Endodermal cell (in vitro differentiated cells): ENCODE data around the gene TBRG4. TPM values are rescaled to one million over a fixed set of nuclear protein-coding genes. Genes with fewer than 3 reads are reported as not detected.
A peak's percentile ranks its signal among the peaks of the same experiment; 100 is the strongest.

Experiments
- DNase-seq: peaks from one replicate; pipeline ENCODE4 v3.0.0-alpha.2; 2017
- H3K27ac ChIP-seq: 2 replicates; pipeline ENCODE4 v1.5.1; 2013; ENCODE audit warnings: mild to moderate bottlenecking, low read depth, low read length, moderate library complexity
- H3K27me3 ChIP-seq: 2 replicates; pipeline ENCODE4 v1.6.1; 2013; ENCODE audit warnings: mild to moderate bottlenecking, low read length, moderate library complexity; ENCODE audit not compliant: insufficient read depth, control insufficient read depth, poor library complexity, severe bottlenecking
- H3K36me3 ChIP-seq: 2 replicates; pipeline ENCODE4 v1.7.0; 2013; ENCODE audit warnings: mild to moderate bottlenecking, low read length, moderate library complexity; ENCODE audit not compliant: control insufficient read depth, insufficient read depth
- H3K4me1 ChIP-seq: one replicate; pipeline ENCODE4 v1.7.0; 2013; ENCODE audit warnings: low read length; ENCODE audit not compliant: control insufficient read depth, insufficient read depth
- H3K4me3 ChIP-seq: 2 replicates; pipeline ENCODE4 v1.5.1; 2013; ENCODE audit warnings: mild to moderate bottlenecking, low read length, moderate library complexity
- H3K9ac ChIP-seq: 2 replicates; pipeline ENCODE4 v1.6.1; 2013; ENCODE audit warnings: mild to moderate bottlenecking, low read length, moderate library complexity; ENCODE audit not compliant: poor library complexity, severe bottlenecking; ENCODE audit errors: extremely low read depth
- H3K9me3 ChIP-seq: 2 replicates; pipeline ENCODE4 v1.6.1; 2013; ENCODE audit warnings: mild to moderate bottlenecking, low read length, moderate library complexity; ENCODE audit not compliant: control insufficient read depth
- H3K27ac Mint-ChIP-seq: 2 replicates; pipeline ENCODE4 v1.8.0; 2020; ENCODE audit warnings: mixed read lengths
- H3K27me3 Mint-ChIP-seq: 2 replicates; pipeline ENCODE4 v1.8.0; 2021; ENCODE audit warnings: mild to moderate bottlenecking, mixed read lengths; ENCODE audit not compliant: insufficient read depth
- H3K36me3 Mint-ChIP-seq: 2 replicates; pipeline ENCODE4 v1.8.0; 2020; ENCODE audit warnings: low read depth, mixed read lengths
- H3K4me1 Mint-ChIP-seq: 2 replicates; pipeline ENCODE4 v1.8.0; 2020; ENCODE audit warnings: mixed read lengths
- H3K4me3 Mint-ChIP-seq: 2 replicates; pipeline ENCODE4 v1.8.0; 2020; ENCODE audit warnings: mild to moderate bottlenecking, moderate library complexity, mixed read lengths
- H3K9me3 Mint-ChIP-seq: 2 replicates; pipeline ENCODE4 v1.8.0; 2020; ENCODE audit warnings: mild to moderate bottlenecking, mixed read lengths
- CTCF ChIP-seq: fragments of 200-600 bp; sonication (generic); conservative IDR thresholded peaks from 2 replicates; pipeline ENCODE4 v1.5.0; 2021; ENCODE audit warnings: antibody characterized with exemption, mild to moderate bottlenecking
- WGBS, 2 experiments: methylation state at CpG; one replicate each; pipeline versions ENCODE4 v1.1.5 to v1.1.7; 2013; ENCODE audit warnings: missing lambda C conversion rate in 2 of 2, mixed read lengths in 1 of 2; ENCODE audit not compliant: insufficient coverage in 1 of 2, insufficient read length in 1 of 2; 5-methylcytosine and 5-hydroxymethylcytosine counted together
- total RNA-seq, 2 donors: library from RNA; stranded (reverse); fragmentation: NEBNext Ultra II Directional in 1 of 2; extraction: Animal tissue kit (Norgen Biotek cat#: 25700) in 1 of 2; gene quantifications; 2 replicates in 1 of 2; 3 replicates in 1 of 2; pipeline ENCODE4 v1.2.1, GENCODE V29; 2021

The TBRG4 gene
- total RNA-seq, 2 donors from 2014 or later, result 66.7 to 95.9 TPM

GRCh38 chr7:45053401-45053800 is 58.1 kb downstream of the TBRG4 start:
- H3K4me3 Mint-ChIP-seq, result no peak overlapping the region
- H3K27ac ChIP-seq, result no peak overlapping the region
- H3K27me3 Mint-ChIP-seq, result no peaks in the 10 kb centered on the region
- peaks cover 11% of the 10 kb centered on the region for H3K4me1 ChIP-seq
- no peak overlapping the region for H3K9ac ChIP-seq
- H3K4me3 ChIP-seq, result no peak overlapping the region
- DNase-seq, result no peak
- TF ChIP-seq CTCF, result no peak
- H3K9me3 ChIP-seq, result peaks cover 6% of the 10 kb centered on the region
- no peaks in the 10 kb centered on the region for H3K9me3 Mint-ChIP-seq
- 92 to 93% methylated on average over 5 to 6 of the region's 6 CpGs for WGBS, 2 experiments
- H3K4me1 Mint-ChIP-seq, result peaks cover 7% of the 10 kb centered on the region
- H3K36me3 ChIP-seq, result peaks cover 29% of the 10 kb centered on the region
- H3K27me3 ChIP-seq, result no peaks in the 10 kb centered on the region
- H3K36me3 Mint-ChIP-seq, result peaks cover 29% of the 10 kb centered on the region
- peak overlapping the region; percentile 91 for H3K27ac Mint-ChIP-seq

DNA sequence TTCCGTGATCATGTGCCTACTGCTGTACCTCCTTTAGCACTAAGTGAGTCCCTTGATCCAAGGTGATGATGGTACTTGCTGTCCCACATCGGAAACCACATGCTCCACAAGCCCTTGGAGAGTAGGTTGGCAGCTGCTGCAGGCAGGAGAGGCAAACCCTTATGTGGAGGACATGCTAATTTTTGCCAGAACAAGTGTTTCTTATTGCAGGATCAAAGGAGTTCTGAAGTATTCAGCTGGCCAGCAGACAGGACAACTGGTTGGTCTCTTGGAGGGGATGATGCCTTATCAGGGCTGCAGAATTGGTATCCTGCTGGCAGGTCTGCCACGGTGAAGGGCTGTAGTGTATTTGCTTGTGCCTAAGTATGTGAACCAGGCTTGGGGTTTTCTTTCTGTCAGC is 59.5 kb downstream of the TBRG4 start:
- Histone ChIP-seq H3K9ac (peak overlapping the region; percentile 5), H3K36me3 (peaks cover 34% of the 10 kb centered on the region), H3K27ac (no peak overlapping the region), H3K4me1 (peaks cover 11% of the 10 kb centered on the region), H3K9me3 (peaks cover 6% of the 10 kb centered on the region), H3K27me3 (no peaks in the 10 kb centered on the region), H3K4me3 (no peak overlapping the region)
- H3K27ac Mint-ChIP-seq, result peak overlapping the region; percentile 91
- H3K36me3 Mint-ChIP-seq, result peaks cover 36% of the 10 kb centered on the region
- H3K4me3 Mint-ChIP-seq, result no peak overlapping the region
- 59 to 83% methylated on average over 2 to 3 of the region's 3 CpGs for WGBS, 2 experiments
- H3K9me3 Mint-ChIP-seq, result no peaks in the 10 kb centered on the region
- peak; percentile 82 for DNase-seq
- no peak for TF ChIP-seq CTCF
- peaks cover 7% of the 10 kb centered on the region for H3K4me1 Mint-ChIP-seq
- no peaks in the 10 kb centered on the region for H3K27me3 Mint-ChIP-seq

DNA sequence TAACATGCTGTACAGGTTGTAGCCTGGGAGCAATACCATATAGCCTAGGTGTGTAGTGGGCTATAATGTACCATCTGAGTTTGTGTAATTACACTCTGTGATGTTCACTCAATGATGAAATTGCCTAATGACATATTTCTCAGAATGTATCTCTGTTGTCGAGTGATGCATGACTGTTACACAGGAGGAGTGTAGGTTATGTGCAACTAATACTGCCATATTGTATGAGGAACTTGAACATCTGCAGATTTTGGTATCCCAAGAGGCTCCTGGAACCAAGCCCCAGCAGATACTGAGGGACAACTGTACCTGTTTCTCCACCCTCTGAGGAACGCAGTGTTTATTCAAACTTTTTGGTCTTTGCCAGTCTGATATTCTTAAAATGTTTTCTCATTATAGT is 61.3 kb downstream of the TBRG4 start:
- peaks cover 7% of the 10 kb centered on the region for H3K4me1 Mint-ChIP-seq
- no peak overlapping the region for H3K9ac ChIP-seq
- H3K27me3 Mint-ChIP-seq, result no peaks in the 10 kb centered on the region
- H3K27ac Mint-ChIP-seq, result no peak overlapping the region
- no peak for TF ChIP-seq CTCF
- H3K4me1 ChIP-seq, result peaks cover 11% of the 10 kb centered on the region
- DNase-seq, result no peak
- H3K9me3 Mint-ChIP-seq, result no peaks in the 10 kb centered on the region
- no peak overlapping the region for H3K4me3 ChIP-seq
- H3K9me3 ChIP-seq, result no peaks in the 10 kb centered on the region
- H3K36me3 Mint-ChIP-seq, result peaks cover 43% of the 10 kb centered on the region
- peaks cover 43% of the 10 kb centered on the region for H3K36me3 ChIP-seq
- no peak overlapping the region for H3K27ac ChIP-seq
- WGBS, 2 experiments, result 65 to 68% methylated on average over 1 to 2 of the region's 2 CpGs
- no peaks in the 10 kb centered on the region for H3K27me3 ChIP-seq
- H3K4me3 Mint-ChIP-seq, result no peak overlapping the region

Other genes starting within 250 kb of the TBRG4 start
- gene PURB, start 226.2 kb downstream of the TBRG4 start, total RNA-seq, result 10 to 100 TPM; 24.7 to 29.8 TPM
- under 1 TPM; 0.11 to 0.33 TPM for gene MYO1G, start 132.7 kb downstream of the TBRG4 start, total RNA-seq
- gene CCM2, start 111.5 kb downstream of the TBRG4 start, total RNA-seq, result 10 to 100 TPM; 37.4 to 38.1 TPM
- 1 to 10 TPM; 5.8 to 6.7 TPM for gene NACAD, start 22.7 kb downstream of the TBRG4 start, total RNA-seq
- gene RAMP3, start 46.1 kb upstream of the TBRG4 start, total RNA-seq, result not detected